Tibial artery (tissue), 4 donors: ENCODE measurements around the gene KLF18.

Experiments used
- DNase-seq, 2 donors: peaks; one replicate each; pipeline ENCODE4 v3.0.0-alpha.2; 2019
- H3K27ac ChIP-seq, 2 donors: fragments of 200-600 bp; sonication (generic) in 1 of 2; 1 replicate in 1 of 2; 2 replicates in 1 of 2; pipeline ENCODE4 v1.5.1; 2018 to 2019; ENCODE audit warnings: mild to moderate bottlenecking in 1 of 2
- H3K27me3 ChIP-seq, 2 donors: fragments of 200-600 bp; sonication (generic) in 1 of 2; one replicate each; pipeline versions ENCODE4 v1.5.1 to v1.6.0; 2016 to 2019
- H3K36me3 ChIP-seq, 3 donors: fragments of 200-600 bp; sonication (generic) in 2 of 3; one replicate each; pipeline ENCODE4 v1.5.1; 2016 to 2019; ENCODE audit warnings: mild to moderate bottlenecking in 2 of 3
- H3K4me1 ChIP-seq, 4 donors: fragments of 200-600 bp; sonication (generic) in 2 of 4; 1 replicate in 3 of 4; 2 replicates in 1 of 4; pipeline ENCODE4 v1.5.1; 2016 to 2019
- H3K4me3 ChIP-seq, 2 donors: fragments of 200-600 bp; sonication (generic) in 1 of 2; 1 replicate in 1 of 2; 2 replicates in 1 of 2; pipeline ENCODE4 v1.5.1; 2018 to 2019; ENCODE audit warnings: mild to moderate bottlenecking in 2 of 2
- H3K9me3 ChIP-seq, 3 donors: fragments of 200-600 bp; sonication (generic) in 1 of 3; one replicate each; pipeline ENCODE4 v1.5.1; 2016 to 2019
- intact Hi-C: fragments of 100-400 bp; cut with DNase I; formaldehyde crosslinking; loops from one replicate; pipeline ENCODE4 v1.15.0; 2023; ENCODE audit warnings: low total_unique reads
- TF ChIP-seq, protein P1 (sequence below), 2 experiments: fragments of 200-600 bp in 1 of 2; fragments of 450-650 bp in 1 of 2; IDR thresholded peaks; one replicate each; pipeline ENCODE4 v1.5.1; 2017 to 2019; ENCODE audit warnings: antibody characterized with exemption in 2 of 2, mild to moderate bottlenecking in 1 of 2, moderate library complexity in 1 of 2

Gene KLF18

DNA sequence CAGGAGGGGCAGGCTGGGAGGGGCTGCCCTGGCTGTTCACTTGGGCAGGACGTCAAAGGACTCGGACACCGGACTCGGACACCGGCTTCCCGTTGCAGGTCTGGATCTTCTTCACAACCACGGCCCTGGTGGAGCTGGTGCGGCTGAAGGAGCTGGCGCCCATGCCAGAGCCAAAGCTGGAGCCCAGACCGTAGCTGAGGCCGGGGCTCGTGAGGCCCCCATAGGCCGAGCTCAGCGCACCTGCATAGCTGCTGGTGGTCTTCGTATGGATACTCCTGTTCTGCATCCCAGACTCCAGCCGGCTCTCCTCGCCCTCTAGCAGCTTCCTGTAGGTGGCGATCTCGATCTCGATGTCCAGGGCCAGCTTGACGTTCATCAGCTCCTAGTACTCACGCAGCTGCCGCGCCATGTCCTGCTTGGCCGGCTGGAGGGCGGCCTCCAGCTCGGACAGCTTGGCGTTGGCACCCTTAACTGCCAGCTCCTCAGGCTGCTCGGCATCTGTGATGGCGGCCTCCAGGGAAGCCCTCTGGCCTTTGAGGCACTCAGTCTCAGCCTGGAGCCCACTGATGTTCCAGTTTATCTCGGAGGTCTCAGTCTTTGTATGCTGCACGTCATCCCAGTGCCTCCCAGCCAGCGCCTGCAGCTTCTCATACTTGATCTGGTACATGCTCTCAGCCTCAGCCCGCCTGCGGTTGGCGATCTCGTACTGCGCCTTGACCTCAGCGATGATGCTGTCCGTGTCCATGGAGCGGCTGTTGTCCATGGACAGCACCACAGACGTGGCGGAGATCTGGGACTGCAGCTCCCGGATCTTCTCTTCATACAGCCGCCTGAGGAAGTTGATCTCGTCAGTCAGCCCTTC, 37.9 kb downstream of the KLF18 start:
- no peaks in the 10 kb centered on the region for H3K4me1 ChIP-seq
- H3K27ac ChIP-seq, result no peak overlapping the region
- intact Hi-C loops, result no loop called here
- no peaks in the 10 kb centered on the region for H3K27me3 ChIP-seq
- no peak overlapping the region for H3K4me3 ChIP-seq
- no peaks in the 10 kb centered on the region for H3K36me3 ChIP-seq
- no peaks in the 10 kb centered on the region for H3K9me3 ChIP-seq
- TF ChIP-seq, protein P1, sequence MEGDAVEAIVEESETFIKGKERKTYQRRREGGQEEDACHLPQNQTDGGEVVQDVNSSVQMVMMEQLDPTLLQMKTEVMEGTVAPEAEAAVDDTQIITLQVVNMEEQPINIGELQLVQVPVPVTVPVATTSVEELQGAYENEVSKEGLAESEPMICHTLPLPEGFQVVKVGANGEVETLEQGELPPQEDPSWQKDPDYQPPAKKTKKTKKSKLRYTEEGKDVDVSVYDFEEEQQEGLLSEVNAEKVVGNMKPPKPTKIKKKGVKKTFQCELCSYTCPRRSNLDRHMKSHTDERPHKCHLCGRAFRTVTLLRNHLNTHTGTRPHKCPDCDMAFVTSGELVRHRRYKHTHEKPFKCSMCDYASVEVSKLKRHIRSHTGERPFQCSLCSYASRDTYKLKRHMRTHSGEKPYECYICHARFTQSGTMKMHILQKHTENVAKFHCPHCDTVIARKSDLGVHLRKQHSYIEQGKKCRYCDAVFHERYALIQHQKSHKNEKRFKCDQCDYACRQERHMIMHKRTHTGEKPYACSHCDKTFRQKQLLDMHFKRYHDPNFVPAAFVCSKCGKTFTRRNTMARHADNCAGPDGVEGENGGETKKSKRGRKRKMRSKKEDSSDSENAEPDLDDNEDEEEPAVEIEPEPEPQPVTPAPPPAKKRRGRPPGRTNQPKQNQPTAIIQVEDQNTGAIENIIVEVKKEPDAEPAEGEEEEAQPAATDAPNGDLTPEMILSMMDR (IDR thresholded peaks at IDR 0.05), result no peak
- DNase-seq, result no peak

DNA sequence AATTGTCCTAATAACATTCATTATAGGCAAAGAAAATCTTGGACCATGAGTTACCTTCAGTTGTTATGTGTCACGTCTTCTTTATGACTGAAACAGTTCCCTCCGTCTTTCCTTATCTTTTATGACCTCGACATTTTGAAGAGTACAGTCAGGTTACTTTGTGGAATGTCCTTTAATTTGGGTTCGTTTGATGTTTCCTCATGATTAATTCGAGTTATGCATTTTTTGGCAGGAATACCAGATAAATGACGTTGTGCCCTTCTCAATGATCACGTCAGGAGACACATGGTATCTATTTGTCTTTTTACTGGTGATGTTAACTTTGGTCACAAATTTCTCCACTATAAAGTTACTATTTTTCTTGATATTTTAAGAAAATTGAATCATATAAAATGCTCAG, 40.1 kb downstream of the KLF18 start:
- Histone ChIP-seq H3K9me3 (no peaks in the 10 kb centered on the region), H3K36me3 (no peaks in the 10 kb centered on the region), H3K4me1 (no peaks in the 10 kb centered on the region), H3K27me3 (no peaks in the 10 kb centered on the region), H3K4me3 (no peak overlapping the region), H3K27ac (no peak overlapping the region)
- no peak for DNase-seq
- TF ChIP-seq, protein P1 (IDR thresholded peaks at IDR 0.05), result no peak
- intact Hi-C loops, result no loop called here

DNA sequence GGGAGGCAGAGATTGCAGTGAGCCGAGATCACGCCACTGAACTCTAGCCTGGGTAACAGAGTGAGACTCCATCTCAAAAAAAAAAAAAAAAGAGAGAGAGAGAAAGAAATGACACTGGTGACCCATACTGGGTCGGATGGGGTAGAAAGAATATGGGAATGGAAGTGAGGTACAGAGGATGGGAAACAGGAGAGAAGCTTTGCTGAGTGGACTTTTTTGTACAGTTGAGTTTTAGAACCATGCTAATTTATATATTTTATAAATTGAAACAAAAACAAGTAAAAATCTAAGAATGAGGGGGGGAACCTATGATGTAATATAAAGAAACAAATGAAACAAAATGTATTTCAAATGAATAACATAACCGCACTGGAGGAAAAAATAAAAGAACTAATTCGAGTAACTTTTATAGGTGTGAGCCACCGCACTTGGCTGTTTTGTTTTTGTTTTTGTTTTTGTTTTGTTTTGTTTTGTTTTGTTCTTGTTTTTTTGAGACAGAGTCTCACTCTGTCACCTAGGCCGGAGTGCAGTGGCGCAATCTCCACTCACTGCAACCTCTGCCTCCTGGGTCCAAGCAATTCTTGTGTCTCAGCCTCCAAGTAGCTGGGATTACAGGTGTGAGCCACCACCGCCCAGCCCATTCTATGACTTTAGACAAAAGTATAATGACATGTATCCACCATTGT, 41.1 kb downstream of the KLF18 start:
- Histone ChIP-seq H3K4me1 (no peaks in the 10 kb centered on the region), H3K36me3 (no peaks in the 10 kb centered on the region), H3K9me3 (no peaks in the 10 kb centered on the region), H3K4me3 (no peak overlapping the region), H3K27ac (no peak overlapping the region), H3K27me3 (no peaks in the 10 kb centered on the region)
- no peak for DNase-seq
- TF ChIP-seq, protein P1 (IDR thresholded peaks at IDR 0.05), result no peak
- intact Hi-C loops, result no loop called here

DNA sequence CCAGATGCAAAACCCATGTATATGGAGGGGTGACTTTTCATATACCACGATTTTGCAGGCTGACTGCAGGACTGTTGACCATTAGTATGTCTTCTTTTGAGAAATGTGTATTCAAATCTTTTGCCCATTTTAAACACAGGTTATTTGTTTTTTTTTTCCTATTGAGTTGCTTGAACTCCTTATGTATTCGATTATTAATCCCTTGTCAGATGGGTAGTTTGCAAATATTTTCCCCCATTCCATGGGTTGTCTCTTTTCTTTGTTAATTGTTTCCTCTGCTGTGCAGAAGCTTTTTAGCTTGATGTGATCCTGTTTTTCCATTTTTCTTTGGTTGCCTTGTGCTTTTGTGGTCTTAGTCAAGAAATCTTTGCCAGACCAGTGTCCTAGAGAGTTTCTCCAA, 47.4 kb downstream of the KLF18 start:
- Histone ChIP-seq H3K27me3 (peaks cover 0 to 4% of the 10 kb centered on the region in 2 donors), H3K4me3 (no peak overlapping the region), H3K27ac (no peak overlapping the region), H3K4me1 (no peaks in the 10 kb centered on the region), H3K9me3 (peaks cover 0 to 4% (median 0%) of the 10 kb centered on the region in 3 donors), H3K36me3 (no peaks in the 10 kb centered on the region)
- intact Hi-C loops, result no loop called here
- TF ChIP-seq, protein P1 (IDR thresholded peaks at IDR 0.05), result no peak
- no peak for DNase-seq

DNA sequence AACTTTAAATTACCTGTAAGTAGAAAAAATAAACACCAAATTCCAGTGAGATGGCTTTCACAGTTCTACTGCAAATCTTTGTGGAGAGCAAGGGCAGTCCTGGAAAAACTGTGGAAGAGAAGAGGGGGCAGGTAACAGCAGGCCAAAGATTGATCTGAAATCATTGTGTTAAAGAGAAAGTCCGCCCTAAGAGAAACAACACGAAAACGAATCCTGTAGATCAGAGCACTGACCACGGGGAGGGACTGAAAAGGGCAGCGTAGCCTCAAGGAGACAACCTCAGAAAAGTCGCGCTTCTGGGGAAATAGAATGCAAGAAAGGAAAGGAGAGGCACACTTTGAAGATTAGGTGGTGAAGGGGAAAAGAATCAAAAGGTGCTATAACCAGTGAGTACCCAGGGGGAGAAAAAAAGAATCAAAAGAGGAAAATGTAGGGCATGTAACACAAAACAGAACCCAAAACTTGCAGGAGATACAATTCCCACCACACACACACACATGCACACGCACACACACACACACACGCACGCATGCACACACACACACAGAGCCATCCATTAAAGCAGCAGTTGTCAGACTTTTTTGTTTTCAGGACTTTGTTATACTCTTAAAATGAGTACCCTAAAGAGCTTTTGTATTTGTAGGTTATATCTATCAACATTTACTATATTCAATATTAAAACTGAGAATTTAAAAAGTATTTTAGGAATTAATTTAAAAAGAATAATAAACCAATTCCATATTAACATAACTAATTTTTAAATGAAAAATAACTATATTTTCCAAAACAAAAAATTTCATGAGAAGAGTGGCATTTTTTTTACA, 50.8 kb downstream of the KLF18 start:
- Histone ChIP-seq H3K9me3 (peaks cover 0 to 4% (median 0%) of the 10 kb centered on the region in 3 donors), H3K27ac (no peak overlapping the region), H3K36me3 (no peaks in the 10 kb centered on the region), H3K4me3 (no peak overlapping the region), H3K27me3 (peaks cover 0 to 11% of the 10 kb centered on the region in 2 donors), H3K4me1 (no peaks in the 10 kb centered on the region)
- intact Hi-C loops, result no loop called here
- no peak for DNase-seq
- TF ChIP-seq, protein P1 (IDR thresholded peaks at IDR 0.05), result no peak
